ENCODE data around the gene SHOX.

Gene SHOX

DNA sequence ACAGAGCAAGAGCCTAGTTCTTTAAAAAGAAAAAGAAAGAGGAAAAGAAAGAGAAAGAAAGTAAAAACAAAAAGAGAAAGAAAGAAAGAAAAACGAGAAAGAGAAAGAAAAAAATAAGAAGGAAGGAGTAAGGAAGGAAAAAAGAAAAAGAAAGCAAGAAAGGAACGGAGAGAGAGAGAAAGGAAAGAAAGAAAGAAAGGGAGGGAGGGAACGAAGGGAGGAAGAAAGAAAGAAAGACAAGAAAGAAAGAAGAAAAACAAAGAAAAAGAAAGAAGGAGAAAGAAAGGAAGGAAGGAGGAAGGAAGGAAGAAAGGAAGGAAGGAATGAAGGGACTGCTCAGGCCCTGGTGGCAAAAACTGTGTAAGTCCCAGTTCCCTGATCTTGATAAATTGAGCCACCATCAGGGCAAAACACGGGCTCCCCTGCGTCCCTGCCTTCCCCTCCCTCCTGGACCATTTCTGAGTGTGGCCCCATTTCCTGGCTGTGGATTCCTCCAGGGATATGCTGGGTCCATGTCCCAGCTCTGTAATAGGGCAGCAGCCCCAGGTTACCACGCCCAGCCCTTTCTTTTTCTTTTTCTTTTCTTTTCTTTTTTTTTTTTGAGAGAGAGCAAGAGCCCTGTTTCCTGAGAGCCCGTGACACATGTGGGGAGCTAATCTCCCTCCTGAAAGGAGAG is 44.8 kb downstream of the SHOX start:
- no peak for DNase-seq

DNA sequence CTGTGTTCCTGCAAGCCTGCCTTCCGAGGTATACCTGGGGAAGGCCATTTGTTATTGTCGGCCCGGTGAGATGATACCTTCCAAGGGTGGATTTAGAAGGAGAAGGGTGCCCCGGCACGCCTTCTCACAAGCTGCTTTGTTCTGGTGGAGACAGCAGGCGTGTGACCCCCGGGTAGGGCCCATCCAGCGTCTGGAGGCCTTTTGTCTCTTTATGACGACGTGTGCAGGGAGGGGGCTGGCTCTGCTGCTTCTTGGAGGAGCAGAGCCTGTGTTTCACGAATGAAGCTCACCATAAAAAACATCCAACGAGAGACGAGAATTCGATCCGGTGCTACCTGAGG is 45.3 kb downstream of the SHOX start:
- DNase-seq = no peak

DNA sequence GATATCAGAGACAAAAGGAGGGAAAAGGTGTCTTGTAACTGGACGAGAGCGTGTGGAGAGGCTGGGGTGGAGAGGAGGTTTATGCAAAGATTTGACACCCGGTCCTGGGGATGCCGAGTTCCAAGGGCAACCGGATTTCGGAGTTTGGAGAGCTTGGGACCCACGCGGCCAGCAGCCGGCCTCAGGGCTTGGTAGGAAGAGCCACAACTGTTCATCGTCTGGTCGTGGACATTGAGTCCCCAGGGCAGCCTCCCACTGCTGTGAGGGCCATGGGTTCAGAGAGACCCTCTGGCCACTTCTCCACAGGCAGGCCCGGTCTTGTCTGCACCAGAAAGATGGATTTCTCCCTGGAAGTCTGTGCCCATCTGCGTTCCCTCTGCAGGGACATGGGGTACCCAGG is 46.8 kb downstream of the SHOX start:
- no peak for DNase-seq

DNA sequence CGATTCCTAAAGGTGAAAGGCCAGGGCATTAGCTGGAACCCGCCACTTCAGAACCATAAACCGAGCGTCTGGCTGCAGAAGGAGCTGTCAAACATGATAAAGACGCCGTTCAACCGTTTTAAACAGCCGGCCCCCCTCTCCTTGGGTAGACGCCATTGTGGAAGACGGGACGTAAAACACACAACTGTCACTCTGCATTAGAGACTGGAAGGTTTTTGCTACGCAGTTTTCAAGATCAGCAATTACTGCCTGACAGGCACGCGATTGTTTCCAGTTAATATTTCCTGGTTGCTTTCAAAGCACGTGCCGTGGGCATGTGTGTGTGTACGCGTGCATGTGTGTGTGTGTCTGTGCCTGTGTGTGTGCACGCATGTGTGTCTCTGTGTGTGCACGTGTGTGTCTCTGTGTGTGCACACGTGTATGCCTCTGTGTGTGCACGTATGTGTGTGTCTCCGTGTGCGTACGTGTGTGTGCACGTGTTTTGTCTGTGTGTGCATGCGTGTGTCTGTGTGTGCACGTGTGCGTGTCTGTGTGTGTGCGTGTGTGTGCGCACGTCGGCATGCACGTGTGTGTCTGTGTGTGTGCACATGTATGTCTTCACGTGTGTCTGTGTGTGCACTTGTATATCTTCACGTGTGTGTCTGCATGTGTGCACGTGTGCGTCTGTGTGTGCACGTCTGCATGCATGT is 48.8 kb downstream of the SHOX start:
- DNase-seq = no peak

DNA sequence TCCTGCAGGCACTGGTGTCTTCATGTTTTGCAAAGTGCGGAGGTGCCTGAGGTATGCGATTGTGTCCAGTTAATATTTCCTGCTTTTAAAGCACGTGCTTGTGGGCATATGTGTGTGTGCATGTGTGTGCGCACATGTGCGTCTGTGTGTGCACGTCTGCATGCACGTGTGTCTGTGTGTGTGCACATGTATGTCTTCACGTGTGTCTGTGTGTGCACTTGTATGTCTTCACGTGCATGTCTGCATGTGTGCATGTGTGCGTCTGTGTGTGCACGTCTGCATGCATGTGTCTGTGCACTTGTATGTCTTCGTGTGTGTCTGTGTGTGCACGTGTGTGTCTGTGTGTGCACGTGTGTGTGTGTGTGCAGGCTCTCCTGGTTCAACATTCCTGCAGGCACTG is 49.5 kb downstream of the SHOX start:
- no peak for DNase-seq

DNA sequence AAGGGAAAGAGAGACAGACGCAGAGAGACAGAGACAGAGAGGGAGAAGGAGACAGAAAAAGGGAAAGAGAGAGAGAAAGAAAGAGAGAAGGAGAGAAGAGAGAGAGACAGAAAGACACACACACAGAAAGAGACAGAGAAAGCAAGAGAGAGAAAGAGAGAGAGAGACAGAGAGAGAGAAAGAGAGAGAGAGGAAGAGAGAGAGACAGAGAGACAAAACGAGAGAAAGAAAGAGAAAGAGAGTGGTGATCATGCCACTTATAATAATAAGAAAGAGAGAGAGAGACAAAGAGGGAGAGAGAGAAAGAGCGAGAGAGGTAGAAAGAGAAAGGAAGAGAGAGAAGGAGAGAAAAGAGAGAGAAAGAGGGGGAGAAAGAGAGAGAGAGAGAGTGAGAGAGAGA is 51.4 kb downstream of the SHOX start:
- no peak for DNase-seq

DNA sequence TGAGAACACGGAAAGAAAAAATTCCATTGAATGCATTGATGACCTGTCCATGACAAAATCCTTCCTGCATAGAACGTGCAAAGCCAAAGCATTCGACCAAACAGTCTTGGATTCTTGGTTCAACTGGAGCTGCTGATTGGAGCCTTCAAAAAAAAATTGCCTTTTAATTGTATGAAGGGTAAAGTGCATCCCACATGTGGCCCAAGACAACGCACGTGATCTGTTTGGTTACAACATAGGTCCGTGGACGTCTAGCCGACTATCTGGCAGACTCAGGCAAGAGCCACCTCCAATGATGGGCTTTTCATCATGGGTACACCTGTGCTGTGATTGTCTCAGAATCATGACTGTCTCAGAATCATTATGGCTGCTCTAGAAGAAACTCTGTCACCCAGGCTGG is 52.3 kb downstream of the SHOX start:
- no peak for DNase-seq

DNA sequence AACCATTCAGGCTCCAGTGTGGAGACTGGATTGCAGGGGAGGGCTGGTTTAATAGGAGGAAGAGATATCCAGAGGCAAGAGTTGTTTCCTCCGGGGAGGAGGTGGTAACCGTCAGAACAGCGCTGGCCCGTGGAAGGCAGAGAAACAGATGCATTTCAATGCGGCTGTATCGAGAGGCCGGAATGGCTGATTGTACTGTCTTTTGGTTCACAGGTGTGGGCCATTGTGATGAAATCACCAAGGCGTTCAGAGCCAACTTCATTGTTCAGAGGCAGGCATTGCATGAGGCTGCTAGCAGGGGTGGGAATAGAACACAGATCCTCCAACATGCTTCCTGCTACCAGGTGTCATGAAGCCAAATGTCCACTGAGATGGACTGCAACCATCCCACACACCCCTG is 53.0 kb downstream of the SHOX start:
- DNase-seq = no peak

DNA sequence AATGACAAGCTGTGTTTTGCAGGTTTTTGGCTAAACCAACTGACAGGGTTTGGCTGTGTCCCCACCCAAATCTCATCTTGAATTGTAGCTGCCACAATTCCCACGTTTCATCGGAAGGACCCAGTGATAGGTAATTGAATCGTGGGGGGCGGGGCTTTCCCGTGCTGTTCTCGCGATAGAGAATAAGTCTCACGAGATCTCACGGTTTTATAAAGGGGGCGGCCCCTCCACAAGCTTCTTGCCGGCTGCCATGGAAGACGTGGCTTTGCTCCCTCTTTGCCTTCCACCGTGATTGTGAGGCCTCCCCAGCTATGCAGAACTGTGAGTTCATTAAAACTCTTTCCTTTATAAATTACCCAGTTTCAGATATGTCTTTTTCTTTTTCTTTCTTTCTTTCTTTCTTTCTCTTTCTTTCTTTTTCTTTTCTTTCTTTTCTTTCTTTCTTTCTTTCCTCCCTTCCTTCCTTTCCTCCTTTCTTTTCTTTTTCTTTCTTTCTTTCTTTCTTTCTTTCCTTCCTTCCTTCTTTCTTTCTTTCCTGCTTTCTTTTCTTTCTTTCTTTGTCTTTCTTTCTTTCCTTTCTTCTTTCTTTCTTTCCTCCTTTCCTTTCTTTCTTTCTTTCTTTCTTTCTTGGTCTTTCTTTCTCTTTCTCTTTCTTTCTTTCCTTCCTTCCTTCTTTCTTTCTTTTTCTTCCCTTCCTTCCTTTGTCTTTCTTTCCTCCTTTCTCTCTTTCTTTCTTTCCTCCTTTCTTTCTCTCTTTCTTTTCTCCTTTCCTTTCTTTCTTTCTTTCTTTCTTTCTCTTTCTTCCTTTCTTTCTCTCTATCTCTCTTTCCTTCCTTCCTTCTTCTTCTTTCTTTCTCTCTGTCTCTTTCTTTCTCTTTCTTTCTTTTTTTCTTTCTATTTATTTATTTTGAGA is 54.8 kb downstream of the SHOX start:
- no peak for DNase-seq

DNA sequence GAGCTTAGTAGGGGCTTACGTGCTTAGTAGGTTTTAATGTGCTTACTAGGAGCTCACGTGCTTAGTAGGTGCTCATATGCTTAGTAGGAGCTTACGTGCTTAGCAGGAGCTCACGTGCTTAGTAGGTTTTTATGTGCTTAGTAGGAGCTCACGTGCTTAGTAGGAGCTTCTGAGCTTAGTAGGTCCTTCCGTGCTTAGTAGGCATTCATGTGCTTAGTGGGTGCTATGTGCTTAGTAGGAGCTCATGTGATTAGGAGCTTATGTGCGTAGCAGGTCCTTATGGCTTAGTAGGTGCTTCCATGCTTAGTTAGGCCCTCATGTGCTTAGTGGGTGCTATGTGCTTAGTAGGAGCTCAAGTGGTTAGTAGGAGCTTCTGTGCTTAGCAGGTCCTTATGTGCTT is 59.4 kb downstream of the SHOX start:
- no peak for DNase-seq

DNA sequence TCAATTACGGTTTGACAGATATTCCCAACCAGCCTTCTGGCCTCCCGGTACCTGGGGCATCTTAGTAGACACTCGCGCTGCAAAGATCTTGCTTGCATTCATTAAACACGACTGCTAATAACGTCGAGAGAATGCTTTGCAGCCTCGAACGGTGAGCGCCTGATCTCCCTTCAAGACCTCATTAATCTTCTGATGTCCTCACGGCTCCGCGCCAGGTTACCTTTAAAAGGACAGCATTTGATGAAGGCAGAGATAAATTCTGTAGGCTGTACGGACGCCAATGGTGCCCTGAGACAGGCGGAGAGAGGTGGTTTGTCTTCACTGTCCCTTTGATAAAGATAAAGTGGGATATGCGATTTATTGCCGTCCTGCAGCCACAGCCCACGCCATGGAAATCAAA is 64.2 kb downstream of the SHOX start:
- DNase-seq = no peak

DNA sequence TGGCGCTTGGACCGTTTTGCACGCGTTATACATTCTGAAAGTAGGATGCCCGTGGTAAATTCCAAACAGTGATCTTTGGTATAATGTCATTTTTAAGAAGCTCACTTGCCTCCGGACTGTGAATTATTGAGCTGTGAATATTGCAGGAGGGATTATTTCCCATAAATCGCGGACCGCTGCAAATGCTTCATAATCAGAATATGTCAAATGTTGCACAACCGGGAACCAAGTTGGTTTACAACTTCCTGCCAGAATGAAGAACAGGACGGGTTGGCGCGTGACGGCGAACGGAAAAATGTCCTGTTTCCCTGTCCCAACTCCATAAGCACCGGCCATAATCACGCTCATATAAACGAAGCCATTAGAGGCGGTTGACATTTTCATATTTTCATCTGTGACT is 67.6 kb downstream of the SHOX start:
- no peak for DNase-seq

DNA sequence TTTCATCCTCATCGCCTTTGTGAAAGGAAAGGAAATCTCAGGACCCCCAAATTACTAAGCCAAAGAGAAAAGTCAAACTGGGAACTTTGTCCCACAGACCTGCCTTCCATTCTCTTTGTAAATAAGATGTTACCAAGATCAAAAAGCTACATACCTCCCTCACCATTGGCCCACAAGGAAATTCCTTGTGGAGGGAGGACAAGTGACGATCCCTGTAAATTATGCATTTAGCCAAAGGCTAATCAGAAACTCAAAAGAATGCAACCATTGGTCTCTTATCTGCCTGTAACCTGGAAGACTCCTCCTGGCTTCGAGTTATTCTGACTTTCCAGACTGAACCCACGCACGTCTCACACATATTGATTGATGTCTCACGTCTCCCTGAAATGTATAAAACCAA is 70.3 kb downstream of the SHOX start:
- DNase-seq = no peak

DNA sequence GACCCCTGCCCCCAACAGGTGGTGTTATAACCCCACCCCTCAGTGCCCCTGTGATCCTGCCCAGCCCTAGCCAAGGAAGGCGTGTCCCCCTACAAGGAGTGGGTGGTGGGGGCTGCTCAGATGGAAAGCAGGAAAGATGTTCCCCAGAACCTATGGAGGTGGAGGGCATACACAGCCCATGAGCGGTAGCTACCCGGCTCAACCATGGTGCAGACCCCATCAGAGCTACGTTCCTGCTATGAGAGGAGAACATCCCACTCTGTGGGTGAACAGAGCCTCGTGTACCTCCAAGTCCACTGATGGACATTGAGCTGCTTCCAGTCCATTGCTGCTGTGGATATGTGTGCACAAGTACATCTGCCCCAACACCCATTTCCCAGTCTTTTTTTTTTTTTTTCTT is 71.1 kb downstream of the SHOX start:
- no peak for DNase-seq

DNA sequence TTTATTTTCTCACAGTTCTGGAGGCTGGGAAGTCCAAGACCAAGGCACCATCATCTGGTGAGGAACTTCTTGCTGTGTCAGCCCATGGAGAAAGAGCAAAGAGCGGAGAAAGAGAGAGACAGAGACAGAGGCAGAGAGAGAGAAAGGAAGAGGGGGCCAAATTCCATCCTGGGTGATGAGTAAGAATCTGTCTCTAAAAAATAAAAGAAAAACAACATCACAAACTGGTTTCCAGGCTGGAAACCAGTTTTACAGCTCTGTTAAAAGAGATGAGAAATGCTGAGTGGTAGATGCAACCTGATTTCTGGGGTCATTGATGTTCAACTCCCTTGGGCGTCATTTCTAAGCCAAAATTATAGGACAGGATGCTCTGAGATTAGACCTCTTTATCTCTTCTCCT is 72.9 kb downstream of the SHOX start:
- DNase-seq = no peak

DNA sequence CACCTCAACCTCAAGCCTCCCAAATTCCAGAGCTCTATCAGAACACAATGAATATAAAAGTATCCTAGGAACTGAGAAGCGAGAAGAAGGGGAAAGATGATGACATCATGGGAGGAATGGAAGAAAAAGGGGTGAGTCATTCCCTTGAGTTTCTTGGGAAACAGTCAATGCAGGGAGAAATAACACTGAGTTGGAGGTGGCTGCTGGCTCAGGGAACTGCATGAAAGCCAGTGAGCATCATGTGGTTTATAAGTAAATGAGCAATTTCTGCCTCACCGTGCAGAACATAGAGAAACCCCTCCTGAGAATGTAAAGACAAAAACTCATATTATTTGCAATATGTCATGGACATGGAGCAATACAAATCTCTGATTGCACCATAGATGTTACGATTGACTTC is 73.3 kb downstream of the SHOX start:
- no peak for DNase-seq

Measured in NCI-H2081 treated with DMSO at 0.1 percent for 48 hours (cell line).